Vagina (tissue), 2 donors: ENCODE measurements around the gene ARID2. TPM values are rescaled to one million over a fixed set of nuclear protein-coding genes. Genes with fewer than 3 reads are reported as not detected.

Experiments
- DNase-seq, 2 donors: peaks; one replicate each; pipeline ENCODE4 v3.0.0-alpha.2; 2017; ENCODE audit errors: extremely low spot score in 2 of 2
- H3K27ac ChIP-seq: fragments of 200-600 bp; sonication (generic); one replicate; pipeline ENCODE4 v1.5.1; 2019
- H3K27me3 ChIP-seq: fragments of 200-600 bp; sonication (generic); one replicate; pipeline ENCODE4 v1.5.1; 2019
- H3K36me3 ChIP-seq, 2 donors: fragments of 200-600 bp; sonication (generic); one replicate each; pipeline ENCODE4 v1.5.1; 2017 to 2019
- H3K4me1 ChIP-seq: fragments of 200-600 bp; sonication (generic); one replicate; pipeline ENCODE4 v1.5.1; 2019
- H3K4me3 ChIP-seq, 2 donors: fragments of 200-600 bp; sonication (generic); 1 replicate in 1 of 2; 2 replicates in 1 of 2; pipeline ENCODE4 v1.5.1; 2016 to 2019
- H3K9me3 ChIP-seq: fragments of 200-600 bp; sonication (generic); one replicate; pipeline ENCODE4 v1.5.1; 2019
- POLR2A ChIP-seq, 2 donors: fragments of 450-650 bp; IDR thresholded peaks; one replicate each; pipeline ENCODE4 v1.6.1; 2017; ENCODE audit warnings: antibody characterized with exemption in 2 of 2, mild to moderate bottlenecking in 2 of 2, moderate library complexity in 2 of 2
- POLR2AphosphoS5 ChIP-seq, 2 donors: sonication (generic); formaldehyde crosslinking; IDR thresholded peaks; one replicate each; pipeline ENCODE4 v1.9.0; 2017; ENCODE audit warnings: antibody characterized with exemption in 2 of 2, mild to moderate bottlenecking in 2 of 2, low read depth in 1 of 2; ENCODE audit not compliant: insufficient read depth in 1 of 2
- intact Hi-C: fragments of 100-400 bp; cut with DNase I; formaldehyde crosslinking; loops from one replicate; pipeline ENCODE4 v1.15.1; 2023
- total RNA-seq: library from RNA; depleted of rRNA; stranded (reverse); fragments of >200 nt; gene quantifications from one replicate; pipeline ENCODE4 v1.2.3, GENCODE V29; 2016
- TF ChIP-seq, protein P1 (sequence below), 3 experiments: fragments of 450-650 bp in 2 of 3; fragments of 200-600 bp in 1 of 3; sonication (generic) in 1 of 3; IDR thresholded peaks; one replicate each; pipeline ENCODE4 v1.5.1; 2017 to 2019; ENCODE audit warnings: antibody characterized with exemption in 3 of 3, mild to moderate bottlenecking in 2 of 3, moderate library complexity in 2 of 3

Gene ARID2, protein sequence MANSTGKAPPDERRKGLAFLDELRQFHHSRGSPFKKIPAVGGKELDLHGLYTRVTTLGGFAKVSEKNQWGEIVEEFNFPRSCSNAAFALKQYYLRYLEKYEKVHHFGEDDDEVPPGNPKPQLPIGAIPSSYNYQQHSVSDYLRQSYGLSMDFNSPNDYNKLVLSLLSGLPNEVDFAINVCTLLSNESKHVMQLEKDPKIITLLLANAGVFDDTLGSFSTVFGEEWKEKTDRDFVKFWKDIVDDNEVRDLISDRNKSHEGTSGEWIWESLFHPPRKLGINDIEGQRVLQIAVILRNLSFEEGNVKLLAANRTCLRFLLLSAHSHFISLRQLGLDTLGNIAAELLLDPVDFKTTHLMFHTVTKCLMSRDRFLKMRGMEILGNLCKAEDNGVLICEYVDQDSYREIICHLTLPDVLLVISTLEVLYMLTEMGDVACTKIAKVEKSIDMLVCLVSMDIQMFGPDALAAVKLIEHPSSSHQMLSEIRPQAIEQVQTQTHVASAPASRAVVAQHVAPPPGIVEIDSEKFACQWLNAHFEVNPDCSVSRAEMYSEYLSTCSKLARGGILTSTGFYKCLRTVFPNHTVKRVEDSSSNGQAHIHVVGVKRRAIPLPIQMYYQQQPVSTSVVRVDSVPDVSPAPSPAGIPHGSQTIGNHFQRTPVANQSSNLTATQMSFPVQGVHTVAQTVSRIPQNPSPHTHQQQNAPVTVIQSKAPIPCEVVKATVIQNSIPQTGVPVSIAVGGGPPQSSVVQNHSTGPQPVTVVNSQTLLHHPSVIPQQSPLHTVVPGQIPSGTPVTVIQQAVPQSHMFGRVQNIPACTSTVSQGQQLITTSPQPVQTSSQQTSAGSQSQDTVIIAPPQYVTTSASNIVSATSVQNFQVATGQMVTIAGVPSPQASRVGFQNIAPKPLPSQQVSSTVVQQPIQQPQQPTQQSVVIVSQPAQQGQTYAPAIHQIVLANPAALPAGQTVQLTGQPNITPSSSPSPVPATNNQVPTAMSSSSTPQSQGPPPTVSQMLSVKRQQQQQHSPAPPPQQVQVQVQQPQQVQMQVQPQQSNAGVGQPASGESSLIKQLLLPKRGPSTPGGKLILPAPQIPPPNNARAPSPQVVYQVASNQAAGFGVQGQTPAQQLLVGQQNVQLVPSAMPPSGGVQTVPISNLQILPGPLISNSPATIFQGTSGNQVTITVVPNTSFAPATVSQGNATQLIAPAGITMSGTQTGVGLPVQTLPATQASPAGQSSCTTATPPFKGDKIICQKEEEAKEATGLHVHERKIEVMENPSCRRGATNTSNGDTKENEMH (N-terminal part only)
- 39.0 TPM for total RNA-seq

DNA sequence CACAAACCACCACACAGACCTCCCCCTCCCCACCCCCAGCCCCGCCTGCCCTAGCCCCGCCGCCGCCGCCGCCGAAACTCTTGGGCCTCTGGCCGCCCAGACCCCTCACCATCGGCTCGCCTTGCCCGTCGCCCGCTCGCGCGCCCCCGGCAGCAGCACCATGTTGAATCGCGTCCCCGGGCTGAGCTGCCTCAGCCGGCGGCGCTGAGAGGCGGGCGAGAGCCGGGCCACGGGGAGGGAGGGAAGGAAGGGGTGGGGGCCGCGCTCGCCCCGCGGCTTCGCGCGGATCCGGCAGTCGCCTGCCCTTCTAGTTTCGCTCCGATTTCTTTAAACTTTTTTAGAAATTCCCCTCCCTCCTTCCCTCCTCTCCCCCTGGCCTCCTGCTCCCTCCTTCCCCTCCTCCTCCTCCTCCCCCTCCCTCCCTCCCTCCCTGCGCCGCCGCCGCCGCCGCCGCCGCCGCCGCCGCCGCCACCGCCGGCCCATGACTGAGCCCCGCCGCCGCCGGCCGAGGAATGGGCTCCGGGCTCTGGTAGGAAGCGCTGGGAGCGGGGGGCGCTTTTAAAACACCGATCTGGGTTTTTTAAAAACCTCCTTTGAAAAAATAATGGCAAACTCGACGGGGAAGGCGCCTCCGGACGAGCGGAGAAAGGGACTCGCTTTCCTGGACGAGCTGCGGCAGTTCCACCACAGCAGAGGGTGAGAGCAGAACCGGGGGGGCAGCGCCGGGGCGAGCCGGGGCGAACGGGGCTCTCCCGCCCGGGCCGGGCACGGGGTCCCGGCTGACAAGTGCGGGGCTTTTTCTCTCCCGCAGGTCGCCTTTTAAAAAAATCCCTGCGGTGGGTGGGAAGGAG, at the start of gene ARID2:
Gene ARID2 (plus strand): TSS at position 474 of the 851 bp plus-strand sequence. CDS start 131 bp downstream, at position 605.
- Histone ChIP-seq H3K36me3 (no peaks in the 10 kb centered on the region), H3K27ac (peak within 1 kb of the TSS; percentile 100), H3K4me3 (peak within 1 kb of the TSS; percentile 67 to 86), H3K4me1 (peaks cover 42% of the 10 kb centered on the region), H3K9me3 (no peaks in the 10 kb centered on the region), H3K27me3 (no peaks in the 10 kb centered on the region)
- intact Hi-C loops: loop anchor here (5.0 kb wide), 1 partner anchor 643 kb away; the partner anchor contains the start of gene SLC38A2
- TF ChIP-seq, protein P1, sequence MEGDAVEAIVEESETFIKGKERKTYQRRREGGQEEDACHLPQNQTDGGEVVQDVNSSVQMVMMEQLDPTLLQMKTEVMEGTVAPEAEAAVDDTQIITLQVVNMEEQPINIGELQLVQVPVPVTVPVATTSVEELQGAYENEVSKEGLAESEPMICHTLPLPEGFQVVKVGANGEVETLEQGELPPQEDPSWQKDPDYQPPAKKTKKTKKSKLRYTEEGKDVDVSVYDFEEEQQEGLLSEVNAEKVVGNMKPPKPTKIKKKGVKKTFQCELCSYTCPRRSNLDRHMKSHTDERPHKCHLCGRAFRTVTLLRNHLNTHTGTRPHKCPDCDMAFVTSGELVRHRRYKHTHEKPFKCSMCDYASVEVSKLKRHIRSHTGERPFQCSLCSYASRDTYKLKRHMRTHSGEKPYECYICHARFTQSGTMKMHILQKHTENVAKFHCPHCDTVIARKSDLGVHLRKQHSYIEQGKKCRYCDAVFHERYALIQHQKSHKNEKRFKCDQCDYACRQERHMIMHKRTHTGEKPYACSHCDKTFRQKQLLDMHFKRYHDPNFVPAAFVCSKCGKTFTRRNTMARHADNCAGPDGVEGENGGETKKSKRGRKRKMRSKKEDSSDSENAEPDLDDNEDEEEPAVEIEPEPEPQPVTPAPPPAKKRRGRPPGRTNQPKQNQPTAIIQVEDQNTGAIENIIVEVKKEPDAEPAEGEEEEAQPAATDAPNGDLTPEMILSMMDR (IDR thresholded peaks at IDR 0.05): no peak
- TF ChIP-seq POLR2AphosphoS5 (IDR thresholded peaks at IDR 0.05; ENCODE audit: insufficient read depth in 1 of 2, low read depth in 1 of 2) (peak in 1 of 2 donors; percentile 64), POLR2A (IDR thresholded peaks at IDR 0.05) (no peak)
- DNase-seq: no peak

DNA sequence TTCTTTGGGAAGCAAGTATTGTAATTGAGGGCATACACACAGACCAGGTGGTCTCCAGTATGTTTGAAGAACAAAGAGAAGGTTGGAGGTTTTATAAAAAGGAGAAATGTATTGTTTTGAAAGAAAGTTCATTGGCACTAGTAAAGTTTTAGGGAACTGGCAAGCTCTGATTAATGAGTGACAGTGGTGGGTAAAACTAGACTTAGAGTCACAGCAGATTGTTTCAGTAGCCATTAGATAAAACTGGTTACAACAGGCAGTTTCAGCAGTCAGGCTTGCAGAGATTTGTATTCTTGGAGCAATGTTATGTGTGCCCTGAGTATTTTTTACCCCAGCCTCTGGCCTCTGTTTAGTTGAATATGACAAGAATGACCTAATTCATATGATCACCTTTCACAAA, 49.1 kb upstream of the ARID2 start:
- intact Hi-C loops: no loop called here
- TF ChIP-seq, protein P1 (IDR thresholded peaks at IDR 0.05): no peak
- no peak for TF ChIP-seq POLR2A (IDR thresholded peaks at IDR 0.05)
- no peak for TF ChIP-seq POLR2AphosphoS5 (IDR thresholded peaks at IDR 0.05; ENCODE audit: insufficient read depth in 1 of 2, low read depth in 1 of 2)
- no peaks in the 10 kb centered on the region for H3K4me1 ChIP-seq
- H3K4me3 ChIP-seq: no peak overlapping the region
- no peaks in the 10 kb centered on the region for H3K9me3 ChIP-seq
- no peaks in the 10 kb centered on the region for H3K36me3 ChIP-seq
- no peak for DNase-seq
- no peak overlapping the region for H3K27ac ChIP-seq
- H3K27me3 ChIP-seq: no peaks in the 10 kb centered on the region

DNA sequence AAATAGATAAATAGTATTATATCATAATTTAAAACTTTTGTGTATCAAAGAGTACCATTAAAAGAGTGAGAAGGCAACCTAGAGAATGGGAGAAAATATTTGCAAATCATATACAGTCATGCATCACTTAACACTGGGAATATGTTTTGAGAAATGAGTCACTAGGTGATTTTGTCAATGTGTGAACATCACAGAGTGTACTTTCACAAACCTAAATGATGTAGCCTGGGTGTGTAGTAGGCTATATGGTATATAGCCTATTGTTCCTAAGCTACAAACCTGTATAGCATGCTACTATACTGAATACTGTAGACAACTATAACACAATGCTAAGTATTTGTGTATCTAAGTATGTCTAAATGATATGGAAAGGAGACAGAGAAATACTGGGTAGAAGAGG, 48.0 kb upstream of the ARID2 start:
- TF ChIP-seq, protein P1 (IDR thresholded peaks at IDR 0.05): no peak
- TF ChIP-seq POLR2AphosphoS5 (IDR thresholded peaks at IDR 0.05; ENCODE audit: insufficient read depth in 1 of 2, low read depth in 1 of 2) (no peak), POLR2A (IDR thresholded peaks at IDR 0.05) (no peak)
- intact Hi-C loops: no loop called here
- H3K9me3 ChIP-seq: no peaks in the 10 kb centered on the region
- H3K27ac ChIP-seq: no peak overlapping the region
- DNase-seq: no peak
- H3K4me1 ChIP-seq: no peaks in the 10 kb centered on the region
- H3K4me3 ChIP-seq: no peak overlapping the region
- no peaks in the 10 kb centered on the region for H3K36me3 ChIP-seq
- H3K27me3 ChIP-seq: no peaks in the 10 kb centered on the region

DNA sequence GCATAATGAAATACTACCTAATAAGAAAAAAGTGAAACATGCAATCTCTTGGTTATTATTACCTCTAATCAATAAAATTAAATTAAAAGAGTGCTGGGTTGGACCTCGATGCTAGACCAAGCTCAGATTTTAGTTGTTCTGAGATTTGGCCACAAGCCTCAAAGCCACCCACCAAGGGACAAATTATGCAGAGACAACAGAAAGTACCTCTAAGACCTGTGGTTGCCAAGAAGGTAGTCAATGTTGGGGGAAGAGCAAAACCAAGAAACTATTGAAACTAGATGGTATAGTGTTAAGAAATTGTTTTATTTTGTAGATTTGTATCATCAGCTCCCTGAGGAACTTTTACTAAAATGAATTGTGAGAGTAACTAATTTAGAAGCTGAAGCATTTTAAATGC, 43.8 kb upstream of the ARID2 start:
- Histone ChIP-seq H3K27me3 (no peaks in the 10 kb centered on the region), H3K9me3 (no peaks in the 10 kb centered on the region), H3K36me3 (no peaks in the 10 kb centered on the region), H3K4me1 (no peaks in the 10 kb centered on the region), H3K4me3 (no peak overlapping the region), H3K27ac (no peak overlapping the region)
- DNase-seq: no peak
- TF ChIP-seq POLR2AphosphoS5 (IDR thresholded peaks at IDR 0.05; ENCODE audit: insufficient read depth in 1 of 2, low read depth in 1 of 2) (no peak), POLR2A (IDR thresholded peaks at IDR 0.05) (no peak)
- TF ChIP-seq, protein P1 (IDR thresholded peaks at IDR 0.05): no peak
- intact Hi-C loops: no loop called here
